ENCODE results near the gene DEF6.

DEF6 gene

DNA sequence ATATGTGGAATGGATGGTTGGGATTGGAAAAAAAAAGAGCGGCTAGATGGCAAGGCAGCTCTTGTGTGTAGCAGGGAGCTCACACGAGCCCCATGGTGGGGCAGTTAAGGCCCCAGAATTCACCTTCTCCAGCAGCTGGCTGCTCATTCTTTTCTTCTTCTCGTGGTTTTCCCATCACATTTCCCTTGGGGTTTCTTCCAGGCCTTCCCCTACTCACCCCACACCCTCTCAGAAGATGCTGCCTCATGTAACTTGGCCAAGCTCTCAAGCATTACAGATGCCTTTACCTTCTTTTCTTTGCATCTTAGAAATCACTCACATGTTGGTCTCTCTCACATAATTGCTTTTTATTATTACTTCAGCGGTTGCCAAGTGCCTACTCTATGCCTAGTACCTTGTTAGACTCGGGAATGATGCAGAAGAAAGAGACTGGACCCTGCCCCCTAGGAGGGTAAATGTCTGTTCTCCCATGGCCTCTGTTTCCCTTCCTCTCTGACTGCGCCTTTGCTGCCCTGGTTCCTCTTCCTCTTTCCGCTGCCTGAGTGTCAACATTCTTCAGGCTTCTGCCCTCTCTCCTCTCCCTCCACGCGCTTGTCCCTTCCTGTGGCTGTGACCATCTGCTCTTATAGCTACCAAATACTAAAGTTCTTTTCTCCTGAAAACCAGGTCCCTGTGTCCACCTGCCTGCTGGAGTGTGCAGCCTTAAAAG is 73.3 kb downstream of the DEF6 start:
- Histone ChIP-seq H3K4me1 (ENCODE audit: control insufficient read depth, insufficient read depth, low read length) (peaks cover 41% of the 10 kb centered on the region), H3K4me3 (ENCODE audit: low read length) (peak overlapping the region; percentile 20), H3K9ac (ENCODE audit: low read depth, low read length) (peak overlapping the region; percentile 76), H3K4me2 (ENCODE audit: low read length) (peak overlapping the region; percentile 55), H3K27me3 (ENCODE audit: control insufficient read depth, insufficient read depth, low read length) (no peaks in the 10 kb centered on the region), H3K36me3 (ENCODE audit: insufficient read depth, low read length) (peaks cover 10% of the 10 kb centered on the region), H3K9me3 (replicated peaks; ENCODE audit: low read length) (no peaks in the 10 kb centered on the region)

All from skeletal muscle satellite cell (primary cell).